Measurements from ENCODE around the gene PLPPR5. TPM values are rescaled to one million over a fixed set of nuclear protein-coding genes. Genes with fewer than 3 reads are reported as not detected.

PLPPR5 gene
- total RNA-seq, 1 experiment from 2014 or later: not detected

GRCh38 chr1:98940722-98941079, 64.0 kb downstream of the PLPPR5 start:
- Histone ChIP-seq H3K9me3 (ENCODE audit: insufficient read depth, low read depth) (no peaks in the 10 kb centered on the region; the same call in 1 of the 2 replicates), H3K9me2 (ENCODE audit: insufficient read depth) (no peaks in the 10 kb centered on the region), H3K79me2 (ENCODE audit: low read depth) (no peaks in the 10 kb centered on the region), H3K27ac (no peak overlapping the region), H3K36me3 (ENCODE audit: low read depth) (no peaks in the 10 kb centered on the region), H3K4me1 (replicated peaks; ENCODE audit: insufficient read depth) (no peaks in the 10 kb centered on the region), H2AFZ (no peak overlapping the region), H3F3A (ENCODE audit: insufficient read depth, low read depth) (no peaks in the 10 kb centered on the region), H3K4me2 (no peak overlapping the region), H3K4me3 (no peak overlapping the region), H3K27me3 (ENCODE audit: insufficient read depth, low read depth) (no peaks in the 10 kb centered on the region), H4K20me1 (ENCODE audit: insufficient read depth) (no peaks in the 10 kb centered on the region)
- DNase-seq: no peak
- ChIA-PET CTCF (no interaction called here), POLR2A (ENCODE audit: unreplicated experiment) (no interaction called here)
- intact Hi-C loops (cut with micrococcal nuclease; ENCODE audit: unreplicated experiment): no loop called here
- TF ChIP-seq EZH2 (IDR thresholded peaks at IDR 0.05; ENCODE audit: low read depth) (no peak), CTCF (conservative IDR thresholded peaks at IDR 0.05) (no peak)
- no TSS peak for BruUV-seq (replicated peaks)

GRCh38 chr1:98940069-98940721, 64.5 kb downstream of the PLPPR5 start:
- H2AFZ ChIP-seq: no peak overlapping the region
- no peaks in the 10 kb centered on the region for H3K27me3 ChIP-seq (ENCODE audit: insufficient read depth, low read depth)
- ChIA-PET CTCF (no interaction called here), POLR2A (ENCODE audit: unreplicated experiment) (no interaction called here)
- H3K9me3 ChIP-seq (ENCODE audit: insufficient read depth, low read depth): no peaks in the 10 kb centered on the region; the same call in 1 of the 2 replicates
- H3K36me3 ChIP-seq (ENCODE audit: low read depth): no peaks in the 10 kb centered on the region
- H3K4me1 ChIP-seq (replicated peaks; ENCODE audit: insufficient read depth): no peaks in the 10 kb centered on the region
- no peak overlapping the region for H3K4me2 ChIP-seq
- no peaks in the 10 kb centered on the region for H3K9me2 ChIP-seq (ENCODE audit: insufficient read depth)
- BruUV-seq (replicated peaks): no TSS peak
- no peak overlapping the region for H3K4me3 ChIP-seq
- no peaks in the 10 kb centered on the region for H4K20me1 ChIP-seq (ENCODE audit: insufficient read depth)
- intact Hi-C loops (cut with micrococcal nuclease; ENCODE audit: unreplicated experiment): no loop called here
- H3K27ac ChIP-seq: no peak overlapping the region
- no peak for DNase-seq
- H3F3A ChIP-seq (ENCODE audit: insufficient read depth, low read depth): no peaks in the 10 kb centered on the region
- H3K79me2 ChIP-seq (ENCODE audit: low read depth): no peaks in the 10 kb centered on the region
- TF ChIP-seq CTCF (conservative IDR thresholded peaks at IDR 0.05) (no peak), EZH2 (IDR thresholded peaks at IDR 0.05; ENCODE audit: low read depth) (no peak)

- DNase-seq: no peak
- no TSS peak for BruUV-seq (replicated peaks)
- Histone ChIP-seq H3K79me2 (ENCODE audit: low read depth) (no peaks in the 10 kb centered on the region), H3K4me1 (replicated peaks; ENCODE audit: insufficient read depth) (no peaks in the 10 kb centered on the region), H3K4me3 (no peak overlapping the region), H3K27me3 (ENCODE audit: insufficient read depth, low read depth) (no peaks in the 10 kb centered on the region), H3K27ac (no peak overlapping the region), H2AFZ (no peak overlapping the region), H4K20me1 (ENCODE audit: insufficient read depth) (no peaks in the 10 kb centered on the region), H3F3A (ENCODE audit: insufficient read depth, low read depth) (no peaks in the 10 kb centered on the region), H3K4me2 (no peak overlapping the region), H3K36me3 (ENCODE audit: low read depth) (no peaks in the 10 kb centered on the region), H3K9me3 (ENCODE audit: insufficient read depth, low read depth) (no peaks in the 10 kb centered on the region; the same call in 1 of the 2 replicates), H3K9me2 (ENCODE audit: insufficient read depth) (no peaks in the 10 kb centered on the region)
- CTCF ChIA-PET: no interaction called here
- intact Hi-C loops (cut with micrococcal nuclease; ENCODE audit: unreplicated experiment): no loop called here
- TF ChIP-seq EZH2 (IDR thresholded peaks at IDR 0.05; ENCODE audit: low read depth): no peak
- TF ChIP-seq CTCF (conservative IDR thresholded peaks at IDR 0.05): no peak
- POLR2A ChIA-PET (ENCODE audit: unreplicated experiment): no interaction called here
Measured at GRCh38 chr1:98939471-98939870, 65.2 kb downstream of the PLPPR5 start.
